Nucleus accumbens (tissue), 56 donors: ENCODE data around the gene BHLHA15.

Source experiments
- DNase-seq, 56 donors: peaks; one replicate each; lab custom pipeline; 2025; lab: John Stamatoyannopoulos, UW

Gene BHLHA15

GRCh38 chr7:98222533-98223195 lies 11.4 kb downstream of the BHLHA15 start:
- no peak for DNase-seq

GRCh38 chr7:98223351-98223897 lies 12.2 kb downstream of the BHLHA15 start:
- no peak for DNase-seq

GRCh38 chr7:98223898-98224700 lies 12.9 kb downstream of the BHLHA15 start:
- no peak for DNase-seq

GRCh38 chr7:98224701-98225181 lies 13.5 kb downstream of the BHLHA15 start:
- DNase-seq = no peak

GRCh38 chr7:98225913-98226614 lies 14.8 kb downstream of the BHLHA15 start:
- DNase-seq = no peak

GRCh38 chr7:98227939-98228338 lies 16.7 kb downstream of the BHLHA15 start:
- no peak for DNase-seq

GRCh38 chr7:98228801-98229200 lies 17.6 kb downstream of the BHLHA15 start:
- DNase-seq = no peak

GRCh38 chr7:98229441-98229840 lies 18.2 kb downstream of the BHLHA15 start:
- DNase-seq = no peak

GRCh38 chr7:98229991-98230745 lies 18.9 kb downstream of the BHLHA15 start:
- no peak for DNase-seq

GRCh38 chr7:98230746-98231471 lies 19.7 kb downstream of the BHLHA15 start:
- DNase-seq = no peak

GRCh38 chr7:98231493-98232262 lies 20.4 kb downstream of the BHLHA15 start:
- no peak for DNase-seq

- DNase-seq = no peak
Measured at GRCh38 chr7:98232263-98232585, 21.0 kb downstream of the BHLHA15 start.

GRCh38 chr7:98232799-98233198 lies 21.6 kb downstream of the BHLHA15 start:
- DNase-seq = no peak

- DNase-seq = no peak
Measured at GRCh38 chr7:98233219-98234070, 22.2 kb downstream of the BHLHA15 start.

- no peak for DNase-seq
Measured at GRCh38 chr7:98234429-98235147, 23.3 kb downstream of the BHLHA15 start.

- no peak for DNase-seq
Measured at GRCh38 chr7:98235901-98236300, 24.7 kb downstream of the BHLHA15 start.
